Lower leg skin (tissue), 3 donors: ENCODE measurements around the gene CEBPZ.

Experiments used
- CTCF ChIP-seq, 3 donors: fragments of 450-650 bp; IDR thresholded peaks; one replicate each; pipeline ENCODE4 v1.5.1; 2016; ENCODE audit warnings: antibody characterized with exemption in 3 of 3, mild to moderate bottlenecking in 3 of 3, moderate library complexity in 2 of 3
- POLR2A ChIP-seq, 2 donors: fragments of 450-650 bp; IDR thresholded peaks; one replicate each; pipeline ENCODE4 v1.6.1; 2016 to 2017; ENCODE audit warnings: antibody characterized with exemption in 2 of 2, mild to moderate bottlenecking in 1 of 2, moderate library complexity in 1 of 2

- TF ChIP-seq POLR2A (IDR thresholded peaks at IDR 0.05) (no peak), CTCF (IDR thresholded peaks at IDR 0.05) (no peak)
Observed at GRCh38 chr2:37181726-37182684, 49.4 kb downstream of the CEBPZ start.
